Endothelial cell (in vitro differentiated cells): ENCODE data around the gene AGPAT3. TPM values are rescaled to one million over a fixed set of nuclear protein-coding genes. Genes with fewer than 3 reads are reported as not detected.
A peak's percentile ranks its signal among the peaks of the same experiment; 100 is the strongest.

Source experiments
- DNase-seq: peaks from one replicate; pipeline ENCODE4 v3.0.0; 2021; ENCODE audit warnings: low spot score
- H3K27ac Mint-ChIP-seq: one replicate; pipeline ENCODE4 v1.8.0; 2021; ENCODE audit warnings: mixed read lengths, inconsistent platforms; ENCODE audit not compliant: unreplicated experiment
- H3K27me3 Mint-ChIP-seq: one replicate; pipeline ENCODE4 v1.8.0; 2021; ENCODE audit warnings: mild to moderate bottlenecking, moderate library complexity, mixed read lengths, inconsistent platforms; ENCODE audit not compliant: unreplicated experiment
- H3K36me3 Mint-ChIP-seq: one replicate; pipeline ENCODE4 v1.8.0; 2021; ENCODE audit warnings: mild to moderate bottlenecking, low read depth, mixed read lengths, inconsistent platforms; ENCODE audit not compliant: unreplicated experiment
- H3K4me1 Mint-ChIP-seq: one replicate; pipeline ENCODE4 v1.8.0; 2021; ENCODE audit warnings: mild to moderate bottlenecking, mixed read lengths, inconsistent platforms; ENCODE audit not compliant: unreplicated experiment
- H3K4me3 Mint-ChIP-seq: one replicate; pipeline ENCODE4 v1.8.0; 2021; ENCODE audit warnings: mild to moderate bottlenecking, mixed read lengths, inconsistent platforms; ENCODE audit not compliant: unreplicated experiment
- H3K9me3 Mint-ChIP-seq: one replicate; pipeline ENCODE4 v1.8.0; 2021; ENCODE audit warnings: mixed read lengths, inconsistent platforms; ENCODE audit not compliant: unreplicated experiment
- total RNA-seq: library from RNA; stranded (reverse); fragmentation: NEBNext Ultra II Directional; extraction: Animal tissue kit (Norgen Biotek cat#: 25700); gene quantifications from one replicate; pipeline ENCODE4 v1.2.1, GENCODE V29; 2021; ENCODE audit not compliant: unreplicated experiment
- TF ChIP-seq, protein P1 (sequence below): fragments of 200-600 bp; sonication (generic); IDR thresholded peaks from one replicate; pipeline ENCODE4 v1.5.0; 2021; ENCODE audit warnings: antibody characterized with exemption; ENCODE audit not compliant: unreplicated experiment

The AGPAT3 gene
- total RNA-seq, 1 donor from 2014 or later: 22.6 TPM

DNA sequence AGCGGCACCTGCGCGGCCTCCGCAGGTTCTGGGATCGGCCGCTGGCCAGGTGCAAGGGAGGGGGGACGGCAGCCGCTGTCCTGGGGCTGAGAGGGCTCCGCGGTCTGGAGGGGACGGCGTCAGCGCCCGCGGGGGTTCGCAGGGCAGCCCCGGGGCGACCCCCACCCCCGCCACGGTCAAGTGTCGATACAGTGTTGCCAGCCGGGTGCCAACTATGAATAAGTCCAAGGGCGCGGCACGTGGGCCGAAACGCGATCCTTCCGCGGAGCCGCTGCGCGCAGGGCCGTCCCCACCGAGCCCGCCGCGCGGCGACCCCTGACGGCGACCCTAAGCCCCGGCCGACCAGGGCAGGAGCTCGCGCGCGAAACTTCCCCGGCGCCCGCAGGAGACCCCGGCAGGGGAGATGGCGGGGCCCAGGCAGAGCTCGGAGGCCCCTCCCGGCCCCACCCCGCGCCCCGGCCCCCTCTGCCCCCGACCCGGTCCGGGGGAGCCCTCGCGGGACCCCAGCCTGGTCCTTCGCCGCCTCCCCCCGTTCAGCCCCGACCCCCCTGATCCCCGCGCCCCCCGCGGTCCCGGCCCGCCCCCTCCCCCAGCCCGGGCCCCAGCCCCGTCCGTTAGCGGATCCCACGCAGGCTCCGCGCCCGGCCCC lies 586 bp upstream of the AGPAT3 start:
- Mint-ChIP-seq H3K4me3 (no peak overlapping the region), H3K27me3 (peaks cover 8% of the 10 kb centered on the region), H3K4me1 (peaks cover 4% of the 10 kb centered on the region), H3K27ac (no peak overlapping the region), H3K9me3 (no peaks in the 10 kb centered on the region), H3K36me3 (peaks cover 15% of the 10 kb centered on the region)
- DNase-seq: no peak
- TF ChIP-seq, protein P1, sequence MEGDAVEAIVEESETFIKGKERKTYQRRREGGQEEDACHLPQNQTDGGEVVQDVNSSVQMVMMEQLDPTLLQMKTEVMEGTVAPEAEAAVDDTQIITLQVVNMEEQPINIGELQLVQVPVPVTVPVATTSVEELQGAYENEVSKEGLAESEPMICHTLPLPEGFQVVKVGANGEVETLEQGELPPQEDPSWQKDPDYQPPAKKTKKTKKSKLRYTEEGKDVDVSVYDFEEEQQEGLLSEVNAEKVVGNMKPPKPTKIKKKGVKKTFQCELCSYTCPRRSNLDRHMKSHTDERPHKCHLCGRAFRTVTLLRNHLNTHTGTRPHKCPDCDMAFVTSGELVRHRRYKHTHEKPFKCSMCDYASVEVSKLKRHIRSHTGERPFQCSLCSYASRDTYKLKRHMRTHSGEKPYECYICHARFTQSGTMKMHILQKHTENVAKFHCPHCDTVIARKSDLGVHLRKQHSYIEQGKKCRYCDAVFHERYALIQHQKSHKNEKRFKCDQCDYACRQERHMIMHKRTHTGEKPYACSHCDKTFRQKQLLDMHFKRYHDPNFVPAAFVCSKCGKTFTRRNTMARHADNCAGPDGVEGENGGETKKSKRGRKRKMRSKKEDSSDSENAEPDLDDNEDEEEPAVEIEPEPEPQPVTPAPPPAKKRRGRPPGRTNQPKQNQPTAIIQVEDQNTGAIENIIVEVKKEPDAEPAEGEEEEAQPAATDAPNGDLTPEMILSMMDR: no peak

DNA sequence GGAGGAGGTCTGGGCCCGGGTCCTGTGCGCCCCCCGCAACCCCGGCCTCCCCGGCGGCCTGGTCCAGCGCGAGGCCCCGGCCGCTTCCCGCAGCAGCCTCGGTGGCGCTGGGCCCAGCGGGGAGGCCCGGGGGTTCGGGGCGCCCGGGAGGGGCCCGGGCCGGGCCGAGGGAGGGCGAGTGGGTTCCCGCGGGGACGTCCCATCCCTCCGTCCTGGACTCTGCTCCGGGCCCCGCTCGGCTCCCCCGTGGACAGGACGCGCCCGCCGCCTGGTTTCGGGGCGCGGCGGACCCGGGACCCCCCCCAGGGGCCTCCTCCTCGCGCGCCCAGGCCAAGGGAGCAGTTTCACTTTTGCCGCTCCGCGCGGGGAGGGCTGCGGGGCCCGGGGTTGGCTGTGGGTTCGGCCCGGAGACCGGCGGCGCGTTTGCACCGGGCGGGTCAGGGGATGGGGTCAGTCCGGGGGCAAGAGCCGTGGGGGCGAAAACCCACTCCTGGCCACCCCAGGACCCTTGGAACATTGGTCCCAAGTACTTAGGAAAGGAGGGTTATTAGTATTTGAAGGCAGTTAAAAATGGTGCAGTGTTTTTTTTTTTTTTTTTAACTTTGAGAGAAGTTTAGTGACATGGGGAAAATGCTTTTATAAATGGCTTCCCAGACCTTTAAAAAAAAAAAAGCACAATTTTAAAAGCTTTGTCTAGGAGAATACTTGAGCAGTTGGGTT lies 677 bp downstream of the AGPAT3 start:
- no peak overlapping the region for H3K27ac Mint-ChIP-seq
- peaks cover 8% of the 10 kb centered on the region for H3K27me3 Mint-ChIP-seq
- peak overlapping the region; percentile 78 for H3K4me3 Mint-ChIP-seq
- H3K4me1 Mint-ChIP-seq: peaks cover 4% of the 10 kb centered on the region
- peaks cover 15% of the 10 kb centered on the region for H3K36me3 Mint-ChIP-seq
- no peaks in the 10 kb centered on the region for H3K9me3 Mint-ChIP-seq
- TF ChIP-seq, protein P1: no peak
- DNase-seq: no peak

DNA sequence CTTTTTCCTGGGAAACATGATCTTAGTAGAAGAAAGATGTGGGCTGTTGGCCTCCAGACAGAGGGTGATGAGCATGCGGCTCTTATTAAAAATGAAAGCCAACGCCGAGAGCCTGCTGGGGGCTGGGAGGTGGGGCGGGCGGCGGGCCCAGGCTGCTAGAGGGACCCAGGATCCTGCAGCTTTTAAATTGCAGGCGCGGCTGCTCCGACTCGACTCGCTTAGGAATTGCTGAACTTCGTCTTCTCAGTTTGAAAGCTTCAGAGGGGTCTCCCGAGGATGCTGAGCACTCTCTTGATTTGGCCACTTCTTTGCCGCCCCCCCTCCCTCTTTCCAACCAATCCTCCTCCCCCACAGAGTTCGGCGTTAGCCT lies 1.2 kb downstream of the AGPAT3 start:
- no peak for DNase-seq
- H3K27ac Mint-ChIP-seq: no peak overlapping the region
- H3K27me3 Mint-ChIP-seq: peaks cover 8% of the 10 kb centered on the region
- peak overlapping the region; percentile 78 for H3K4me3 Mint-ChIP-seq
- no peaks in the 10 kb centered on the region for H3K9me3 Mint-ChIP-seq
- peaks cover 4% of the 10 kb centered on the region for H3K4me1 Mint-ChIP-seq
- H3K36me3 Mint-ChIP-seq: peaks cover 15% of the 10 kb centered on the region
- TF ChIP-seq, protein P1: no peak

DNA sequence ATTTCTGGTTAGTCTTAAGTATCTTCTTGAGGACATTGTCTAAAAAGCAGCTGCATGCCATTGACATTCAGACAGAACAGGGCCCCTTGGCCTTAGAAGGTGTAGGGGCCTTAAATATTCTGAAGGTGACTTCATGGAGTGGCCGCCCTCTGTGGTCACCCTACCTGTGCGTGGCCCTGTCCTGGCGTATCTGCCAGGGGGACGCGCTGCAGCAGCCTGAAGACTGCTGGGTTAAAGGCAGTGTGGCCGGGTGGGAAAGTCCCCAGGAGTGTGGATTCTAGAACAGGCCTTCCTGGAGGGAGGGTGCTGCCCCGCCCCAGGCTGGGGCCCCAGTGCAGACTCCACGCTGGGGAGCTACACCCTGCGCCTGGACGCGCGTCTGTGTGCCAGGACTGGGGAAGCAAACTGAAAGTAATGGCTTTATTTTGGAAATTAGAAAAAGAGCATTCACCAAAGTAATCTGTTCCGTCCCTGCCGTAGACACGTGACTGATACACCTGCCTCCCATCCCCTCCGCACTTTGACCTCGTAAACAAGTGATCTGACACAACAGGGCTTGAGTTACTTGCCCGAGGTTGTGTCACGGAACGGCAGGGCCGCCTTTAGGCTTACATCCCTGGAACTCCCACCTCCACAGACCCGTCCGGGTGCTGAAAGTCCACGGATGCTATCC lies 1.8 kb downstream of the AGPAT3 start:
- no peaks in the 10 kb centered on the region for H3K9me3 Mint-ChIP-seq
- peaks cover 8% of the 10 kb centered on the region for H3K27me3 Mint-ChIP-seq
- TF ChIP-seq, protein P1: no peak
- peak overlapping the region; percentile 78 for H3K4me3 Mint-ChIP-seq
- no peak overlapping the region for H3K27ac Mint-ChIP-seq
- peaks cover 4% of the 10 kb centered on the region for H3K4me1 Mint-ChIP-seq
- no peak for DNase-seq
- H3K36me3 Mint-ChIP-seq: peaks cover 15% of the 10 kb centered on the region

DNA sequence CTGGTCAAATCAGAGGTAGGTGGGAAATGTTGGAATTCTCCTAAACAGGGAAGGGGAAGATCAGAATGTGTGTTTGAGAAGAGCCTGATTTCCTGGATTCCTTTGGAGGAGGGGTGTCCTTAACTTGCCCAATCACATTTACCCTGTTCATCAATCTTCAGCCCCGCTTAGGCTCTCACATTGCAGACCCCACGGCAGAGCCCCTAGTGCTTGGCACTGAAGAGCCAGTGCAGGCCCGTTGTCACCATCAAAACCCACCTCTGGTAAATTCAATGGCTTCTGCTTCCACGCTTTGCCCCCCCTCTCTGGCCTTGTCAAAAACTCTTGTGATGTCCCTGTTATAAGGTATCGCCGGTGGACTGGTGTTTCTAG lies 2.3 kb downstream of the AGPAT3 start:
- TF ChIP-seq, protein P1: no peak
- Mint-ChIP-seq H3K4me1 (peaks cover 5% of the 10 kb centered on the region), H3K27me3 (peaks cover 8% of the 10 kb centered on the region), H3K4me3 (peak overlapping the region; percentile 68), H3K9me3 (no peaks in the 10 kb centered on the region), H3K36me3 (peaks cover 15% of the 10 kb centered on the region), H3K27ac (peak overlapping the region; percentile 7)
- DNase-seq: no peak
